GM12864 (cell line): ENCODE measurements around the gene TFF3.
"Not testable (repeated sequence)": the region's sequence is repeated elsewhere in the genome, so short reads cannot be mapped to it uniquely, and the experiment has no call there.

Source experiments
- DNase-seq: peaks from one replicate; pipeline ENCODE4 v3.0.0-alpha.2; 2011; ENCODE audit warnings: low read depth
- H3K4me3 ChIP-seq: 2 replicates; pipeline ENCODE4 v1.5.1; 2011; ENCODE audit warnings: mild to moderate bottlenecking, low read depth, low read length, control low read depth
- TF ChIP-seq, protein P1 (sequence below): IDR thresholded peaks from 2 replicates; pipeline ENCODE4 v1.5.1; 2011; ENCODE audit warnings: low read depth, mild to moderate bottlenecking, moderate library complexity, low read length, control low read depth, inconsistent platforms; ENCODE audit errors: missing control alignments

TFF3 gene

DNA sequence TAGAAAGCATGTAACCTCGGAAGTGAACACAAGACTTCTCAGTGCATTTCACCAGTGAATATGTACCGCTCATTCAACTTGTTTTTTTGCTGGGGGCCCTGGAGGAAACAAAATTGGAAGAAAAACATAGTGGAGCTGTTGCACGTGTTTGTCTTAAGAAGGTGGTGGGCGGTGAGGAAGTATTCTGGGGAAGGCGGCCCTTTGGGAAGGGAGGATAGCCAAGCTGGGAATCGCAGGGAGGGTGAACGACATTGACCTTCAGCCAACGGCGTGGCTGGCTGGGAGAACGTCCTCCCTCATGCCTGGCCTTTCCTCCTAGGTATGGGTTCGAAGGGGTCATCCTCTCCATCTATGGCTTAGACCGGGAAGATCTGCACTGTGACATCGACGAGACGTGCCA is 19.4 kb downstream of the TFF3 start:
- DNase-seq = no peak
- no peak overlapping the region for H3K4me3 ChIP-seq
- TF ChIP-seq, protein P1, sequence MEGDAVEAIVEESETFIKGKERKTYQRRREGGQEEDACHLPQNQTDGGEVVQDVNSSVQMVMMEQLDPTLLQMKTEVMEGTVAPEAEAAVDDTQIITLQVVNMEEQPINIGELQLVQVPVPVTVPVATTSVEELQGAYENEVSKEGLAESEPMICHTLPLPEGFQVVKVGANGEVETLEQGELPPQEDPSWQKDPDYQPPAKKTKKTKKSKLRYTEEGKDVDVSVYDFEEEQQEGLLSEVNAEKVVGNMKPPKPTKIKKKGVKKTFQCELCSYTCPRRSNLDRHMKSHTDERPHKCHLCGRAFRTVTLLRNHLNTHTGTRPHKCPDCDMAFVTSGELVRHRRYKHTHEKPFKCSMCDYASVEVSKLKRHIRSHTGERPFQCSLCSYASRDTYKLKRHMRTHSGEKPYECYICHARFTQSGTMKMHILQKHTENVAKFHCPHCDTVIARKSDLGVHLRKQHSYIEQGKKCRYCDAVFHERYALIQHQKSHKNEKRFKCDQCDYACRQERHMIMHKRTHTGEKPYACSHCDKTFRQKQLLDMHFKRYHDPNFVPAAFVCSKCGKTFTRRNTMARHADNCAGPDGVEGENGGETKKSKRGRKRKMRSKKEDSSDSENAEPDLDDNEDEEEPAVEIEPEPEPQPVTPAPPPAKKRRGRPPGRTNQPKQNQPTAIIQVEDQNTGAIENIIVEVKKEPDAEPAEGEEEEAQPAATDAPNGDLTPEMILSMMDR = no peak

DNA sequence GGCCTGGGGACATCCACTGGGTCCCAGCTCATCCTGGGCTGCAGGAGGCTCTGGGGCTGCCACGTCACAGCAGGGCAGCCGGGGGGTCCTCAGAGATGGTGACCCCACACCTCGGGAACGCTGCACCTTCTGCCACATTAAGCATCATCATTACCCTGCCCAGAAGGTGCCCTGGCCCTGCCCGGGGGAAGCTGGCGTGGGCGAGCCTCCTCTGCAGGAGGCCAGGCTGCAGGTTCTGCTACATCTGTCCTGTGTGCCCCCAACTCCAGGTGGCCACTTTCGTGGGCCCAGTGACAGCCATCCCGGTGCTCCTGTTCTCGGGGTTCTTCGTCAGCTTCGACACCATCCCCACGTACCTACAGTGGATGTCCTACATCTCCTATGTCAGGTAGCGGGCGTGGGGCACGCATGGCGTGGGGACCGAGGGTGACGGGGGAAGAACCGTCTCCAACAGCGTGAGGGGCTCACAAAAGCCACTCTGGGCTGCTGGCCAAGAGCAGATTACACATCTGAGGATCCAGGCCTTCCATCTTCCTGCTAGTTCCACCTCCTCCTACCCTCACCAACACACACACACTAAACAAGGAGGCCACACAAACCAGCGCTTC is 20.8 kb downstream of the TFF3 start:
- no peak overlapping the region for H3K4me3 ChIP-seq
- DNase-seq = no peak
- TF ChIP-seq, protein P1 = no peak

DNA sequence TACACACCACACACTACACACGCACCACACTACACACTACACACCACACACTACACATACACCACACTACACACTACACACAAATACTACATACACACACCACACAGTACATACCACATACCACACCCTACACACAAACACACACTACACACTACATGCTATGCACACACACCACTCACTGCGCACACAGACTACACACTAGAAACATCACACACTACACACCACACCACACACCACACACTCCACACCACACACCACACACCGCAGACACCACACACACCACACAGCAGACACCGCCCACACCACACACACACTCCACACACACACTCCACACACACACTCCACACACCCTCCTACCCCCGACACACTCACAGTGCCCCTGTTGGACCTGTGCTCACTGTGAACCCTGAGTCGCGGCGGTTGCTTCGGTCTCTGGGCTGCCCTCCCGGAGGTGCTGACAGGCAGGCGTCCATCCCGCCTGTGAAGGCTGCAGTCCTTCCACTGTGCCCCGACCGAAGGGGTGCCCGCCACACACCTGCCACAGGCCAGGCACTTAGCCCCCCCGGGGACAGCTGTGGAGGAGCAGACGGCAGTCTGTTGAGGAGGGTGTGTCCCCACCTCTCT is 21.4 kb downstream of the TFF3 start:
- H3K4me3 ChIP-seq = no peak overlapping the region
- TF ChIP-seq, protein P1 = no peak
- DNase-seq = no peak

DNA sequence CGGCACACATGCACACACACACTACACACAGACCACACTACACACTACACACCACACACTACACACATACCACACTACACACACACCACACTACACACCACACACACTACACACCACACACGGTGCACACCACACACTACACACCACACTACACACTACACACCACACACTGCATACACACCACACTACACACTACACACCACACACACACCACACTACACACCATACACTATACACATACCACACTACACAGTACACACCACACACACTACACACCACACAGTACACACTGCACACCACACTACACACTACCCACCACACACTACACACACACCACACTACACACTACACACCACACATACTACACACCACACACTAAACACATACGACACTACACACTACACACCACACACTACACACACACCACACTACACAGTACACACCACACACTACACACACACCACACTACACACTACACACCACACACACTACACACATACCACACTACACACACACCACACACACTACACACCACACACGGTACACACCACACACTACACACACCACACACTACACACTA is 22.6 kb downstream of the TFF3 start:
- not testable (repeated sequence) for DNase-seq, H3K4me3 ChIP-seq

DNA sequence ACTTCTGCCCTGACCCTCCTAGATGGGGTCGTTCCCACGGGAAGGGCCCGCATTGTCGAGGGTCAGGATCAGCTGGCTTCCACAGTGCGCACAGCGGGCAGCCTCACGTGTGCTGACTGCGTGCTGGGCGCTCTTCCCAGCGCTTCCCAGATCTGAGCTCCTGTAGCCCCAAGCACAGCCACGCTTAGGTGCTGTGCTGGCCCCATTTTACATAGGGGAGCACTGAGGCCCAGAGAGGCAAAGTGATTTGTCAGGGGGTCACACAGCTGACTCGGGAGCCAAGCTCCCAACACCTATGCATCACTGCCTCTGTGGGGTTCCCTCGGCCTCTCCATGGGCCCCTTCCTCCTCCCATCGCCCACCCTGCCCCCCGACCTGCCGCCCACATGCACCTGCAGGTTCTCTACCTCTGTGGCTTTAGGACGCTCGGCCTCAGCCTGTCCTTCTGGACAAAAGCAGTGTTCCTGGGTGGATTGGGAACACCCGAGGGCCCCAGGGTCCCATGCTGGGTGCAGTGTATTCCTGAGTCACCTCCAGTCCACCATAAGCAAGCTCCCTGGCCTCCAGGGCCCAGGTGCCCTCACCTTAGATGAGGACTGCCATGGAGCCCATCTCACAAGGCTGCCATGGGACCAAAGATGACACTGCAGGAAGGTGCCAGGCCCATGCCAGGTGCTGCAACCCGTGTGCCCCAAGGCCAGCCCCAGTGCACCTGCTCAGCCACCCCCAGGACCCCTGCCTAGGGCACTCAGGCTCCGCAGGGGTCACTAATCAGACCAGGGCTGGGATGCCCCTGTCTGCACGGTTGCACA is 23.3 kb downstream of the TFF3 start:
- TF ChIP-seq, protein P1 = no peak
- no peak overlapping the region for H3K4me3 ChIP-seq
- DNase-seq = no peak

DNA sequence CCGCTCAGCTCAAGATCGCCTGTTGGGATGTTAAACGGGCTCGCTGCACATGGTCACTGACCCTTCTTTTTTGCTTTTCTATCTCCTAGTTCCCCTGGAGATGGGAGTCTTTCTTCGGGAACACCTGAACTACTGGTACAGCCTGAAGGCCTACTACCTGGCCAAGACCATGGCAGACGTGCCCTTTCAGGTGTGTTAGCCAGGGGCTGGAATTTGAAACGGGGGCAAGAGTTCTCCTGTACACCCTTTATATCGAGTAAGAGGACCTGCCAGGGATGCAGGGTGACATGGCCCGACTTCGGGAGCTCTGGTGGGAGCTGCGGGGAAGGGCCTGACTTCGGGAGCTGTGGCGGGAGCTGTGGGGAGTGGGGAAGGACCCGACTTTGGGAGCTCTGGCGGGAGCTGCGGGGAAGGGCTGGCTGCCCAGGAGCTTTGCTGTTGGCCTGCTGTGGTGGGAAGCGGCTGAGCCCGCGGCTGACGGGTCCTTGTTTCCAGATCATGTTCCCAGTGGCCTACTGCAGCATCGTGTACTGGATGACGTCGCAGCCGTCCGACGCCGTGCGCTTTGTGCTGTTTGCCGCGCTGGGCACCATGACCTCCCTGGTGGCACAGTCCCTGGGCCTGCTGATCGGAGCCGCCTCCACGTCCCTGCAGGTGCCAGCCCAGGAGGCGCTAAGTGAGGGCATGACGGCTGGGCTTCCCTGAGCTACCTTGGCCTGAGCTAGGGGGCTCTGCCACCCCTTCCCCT is 24.0 kb downstream of the TFF3 start:
- H3K4me3 ChIP-seq = no peak overlapping the region
- TF ChIP-seq, protein P1 = no peak
- no peak for DNase-seq

DNA sequence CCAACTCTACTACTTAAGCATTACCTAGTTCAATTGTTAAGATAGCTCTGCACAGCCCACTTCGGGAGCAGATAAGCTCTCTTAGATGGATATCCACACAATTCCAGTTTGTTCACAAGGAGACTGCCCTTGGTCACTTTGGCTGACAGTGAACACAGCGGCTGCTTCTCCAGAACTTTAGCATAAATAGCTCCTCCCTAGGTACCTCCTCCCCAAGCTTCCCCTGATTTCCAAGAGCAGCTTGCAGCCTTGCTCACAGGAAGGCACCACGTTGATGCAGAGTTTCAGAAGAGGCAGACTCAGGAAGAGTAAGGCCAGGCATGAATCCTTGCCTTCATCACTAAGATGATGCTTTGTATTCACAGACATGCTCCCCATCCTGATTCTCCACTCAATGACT is 24.7 kb downstream of the TFF3 start:
- TF ChIP-seq, protein P1 = no peak
- DNase-seq = no peak
- no peak overlapping the region for H3K4me3 ChIP-seq
